A673 (cell line): ENCODE results near the gene ARF3.

Experiments
- EZH2 ChIP-seq: fragments of 200-600 bp; sonication (generic); IDR thresholded peaks from 2 replicates; pipeline ENCODE4 v1.6.1; 2017; ENCODE audit warnings: borderline replicate concordance, low read depth, mild to moderate bottlenecking, mixed read lengths, antibody characterized with exemption, low read length; ENCODE audit not compliant: poor library complexity, severe bottlenecking
- TF ChIP-seq, protein P1 (sequence below): fragments of 300-800, 200-600 bp; sonication (generic); conservative IDR thresholded peaks from 2 replicates; pipeline ENCODE4 v1.5.1; 2017; ENCODE audit warnings: low read depth, mild to moderate bottlenecking, antibody characterized with exemption, low read length, moderate library complexity, mixed read lengths

DNA sequence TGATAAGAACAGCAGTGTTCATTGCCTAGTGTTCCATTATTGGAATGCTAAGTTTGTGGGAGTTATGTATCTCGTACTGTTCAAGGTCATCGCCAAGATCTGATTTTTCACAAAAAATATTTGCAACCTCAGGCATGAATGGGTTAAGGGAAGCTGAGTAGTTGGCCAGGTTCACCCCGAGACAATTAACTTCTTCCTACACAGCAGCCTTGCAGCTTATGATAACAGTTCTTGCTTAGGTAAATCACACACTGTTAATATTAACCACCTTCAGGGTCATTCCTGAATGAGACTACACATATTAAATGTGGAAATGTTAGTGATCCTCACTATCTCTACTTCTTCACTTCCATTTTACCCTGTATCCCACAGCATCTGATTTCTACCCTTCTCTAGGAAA lies 50.0 kb downstream of the ARF3 start:
- TF ChIP-seq, protein P1, sequence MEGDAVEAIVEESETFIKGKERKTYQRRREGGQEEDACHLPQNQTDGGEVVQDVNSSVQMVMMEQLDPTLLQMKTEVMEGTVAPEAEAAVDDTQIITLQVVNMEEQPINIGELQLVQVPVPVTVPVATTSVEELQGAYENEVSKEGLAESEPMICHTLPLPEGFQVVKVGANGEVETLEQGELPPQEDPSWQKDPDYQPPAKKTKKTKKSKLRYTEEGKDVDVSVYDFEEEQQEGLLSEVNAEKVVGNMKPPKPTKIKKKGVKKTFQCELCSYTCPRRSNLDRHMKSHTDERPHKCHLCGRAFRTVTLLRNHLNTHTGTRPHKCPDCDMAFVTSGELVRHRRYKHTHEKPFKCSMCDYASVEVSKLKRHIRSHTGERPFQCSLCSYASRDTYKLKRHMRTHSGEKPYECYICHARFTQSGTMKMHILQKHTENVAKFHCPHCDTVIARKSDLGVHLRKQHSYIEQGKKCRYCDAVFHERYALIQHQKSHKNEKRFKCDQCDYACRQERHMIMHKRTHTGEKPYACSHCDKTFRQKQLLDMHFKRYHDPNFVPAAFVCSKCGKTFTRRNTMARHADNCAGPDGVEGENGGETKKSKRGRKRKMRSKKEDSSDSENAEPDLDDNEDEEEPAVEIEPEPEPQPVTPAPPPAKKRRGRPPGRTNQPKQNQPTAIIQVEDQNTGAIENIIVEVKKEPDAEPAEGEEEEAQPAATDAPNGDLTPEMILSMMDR: no peak
- TF ChIP-seq EZH2: no peak
